Measurements from ENCODE around the gene MAPK11.

The MAPK11 gene

DNA sequence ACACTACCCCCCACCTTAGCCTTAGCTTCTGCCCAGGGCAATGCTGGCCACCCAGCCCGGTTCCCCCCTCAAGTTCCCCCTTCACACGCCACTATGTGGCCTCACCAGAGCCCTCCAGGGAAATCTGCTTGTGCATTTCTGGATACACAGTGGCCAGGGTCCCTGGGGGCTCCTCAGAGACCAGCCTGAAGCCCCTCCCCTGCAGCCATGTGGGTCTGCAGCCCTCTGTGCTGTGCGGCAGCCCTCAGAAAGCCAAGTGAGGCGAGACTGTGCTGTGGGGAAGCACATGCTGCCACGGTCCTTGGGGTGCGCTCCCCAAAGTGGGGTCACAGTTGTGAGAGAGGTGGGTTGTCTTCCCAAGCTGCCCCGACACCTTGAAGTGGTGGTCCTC, 39.4 kb upstream of the MAPK11 start:
- H4K20me1 ChIP-seq (ENCODE audit: insufficient read depth, low read length, poor library complexity, severe bottlenecking) = peaks cover 7% of the 10 kb centered on the region
- 0 out of 2 replicates have a peak, but pooled peaks cover 5% of the 10 kb centered on the region for H3F3A ChIP-seq (ENCODE audit: low read depth)
- H3K9me2 ChIP-seq (replicated peaks; ENCODE audit: low read depth, low read length) = no peaks in the 10 kb centered on the region
- H3K79me2 ChIP-seq (ENCODE audit: insufficient read depth, low read length) = peaks cover 26% of the 10 kb centered on the region
- H3K36me3 ChIP-seq (ENCODE audit: insufficient read depth, low read length) = no peaks in the 10 kb centered on the region
- H3K4me3 ChIP-seq (ENCODE audit: low read length, poor library complexity, severe bottlenecking) = no peak overlapping the region
- H3K4me2 ChIP-seq (ENCODE audit: low read depth, low read length, poor library complexity, severe bottlenecking) = peak overlapping the region; percentile 67
- no peak overlapping the region for H2AFZ ChIP-seq (ENCODE audit: low read length)
- H3K27me3 ChIP-seq (ENCODE audit: insufficient read depth, low read length, poor library complexity, severe bottlenecking) = no peaks in the 10 kb centered on the region
- H3K9ac ChIP-seq (ENCODE audit: low read depth, low read length, poor library complexity, severe bottlenecking) = peak overlapping the region; percentile 34
- TF ChIP-seq, protein P1, sequence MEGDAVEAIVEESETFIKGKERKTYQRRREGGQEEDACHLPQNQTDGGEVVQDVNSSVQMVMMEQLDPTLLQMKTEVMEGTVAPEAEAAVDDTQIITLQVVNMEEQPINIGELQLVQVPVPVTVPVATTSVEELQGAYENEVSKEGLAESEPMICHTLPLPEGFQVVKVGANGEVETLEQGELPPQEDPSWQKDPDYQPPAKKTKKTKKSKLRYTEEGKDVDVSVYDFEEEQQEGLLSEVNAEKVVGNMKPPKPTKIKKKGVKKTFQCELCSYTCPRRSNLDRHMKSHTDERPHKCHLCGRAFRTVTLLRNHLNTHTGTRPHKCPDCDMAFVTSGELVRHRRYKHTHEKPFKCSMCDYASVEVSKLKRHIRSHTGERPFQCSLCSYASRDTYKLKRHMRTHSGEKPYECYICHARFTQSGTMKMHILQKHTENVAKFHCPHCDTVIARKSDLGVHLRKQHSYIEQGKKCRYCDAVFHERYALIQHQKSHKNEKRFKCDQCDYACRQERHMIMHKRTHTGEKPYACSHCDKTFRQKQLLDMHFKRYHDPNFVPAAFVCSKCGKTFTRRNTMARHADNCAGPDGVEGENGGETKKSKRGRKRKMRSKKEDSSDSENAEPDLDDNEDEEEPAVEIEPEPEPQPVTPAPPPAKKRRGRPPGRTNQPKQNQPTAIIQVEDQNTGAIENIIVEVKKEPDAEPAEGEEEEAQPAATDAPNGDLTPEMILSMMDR (conservative IDR thresholded peaks at IDR 0.05; ENCODE audit: low read length) = no peak
- TF ChIP-seq EZH2phosphoT487 (IDR thresholded peaks at IDR 0.05; ENCODE audit: borderline replicate concordance) = no peak
- H3K4me1 ChIP-seq (ENCODE audit: insufficient read depth, low read length, poor library complexity, severe bottlenecking) = peaks cover 64% of the 10 kb centered on the region
- no peaks in the 10 kb centered on the region for H3K9me3 ChIP-seq (ENCODE audit: insufficient read depth, low read depth, low read length)

DNA sequence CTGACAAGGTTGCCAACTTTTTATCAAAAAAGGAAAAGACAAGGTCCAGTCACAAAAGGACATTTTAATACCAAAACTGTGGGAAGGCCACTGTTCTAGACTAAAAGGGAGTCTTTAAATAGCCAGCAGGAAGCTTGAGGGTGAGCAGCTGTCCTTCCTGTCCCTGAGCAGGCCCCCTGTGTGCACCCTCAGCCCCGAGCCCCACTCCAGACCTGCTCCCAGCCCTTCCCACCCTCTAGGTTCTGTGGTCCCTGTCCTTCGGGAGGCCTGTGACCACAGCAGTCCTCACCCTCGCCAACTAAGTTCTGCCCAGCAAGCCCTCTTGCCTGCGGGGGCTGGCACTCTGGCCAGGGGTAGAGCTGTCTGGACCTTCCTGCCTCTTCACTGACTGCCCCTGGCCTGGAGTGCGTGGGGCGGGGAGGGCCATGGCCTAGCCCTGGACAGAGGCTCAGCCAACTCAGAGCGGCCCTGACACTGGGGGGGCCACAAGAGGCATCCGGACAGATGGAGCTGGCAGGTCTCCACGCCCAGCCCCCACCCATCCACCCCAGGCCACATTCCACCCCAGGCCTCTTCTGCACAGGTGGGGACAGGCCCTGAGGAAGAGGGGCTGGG, 38.9 kb upstream of the MAPK11 start:
- peaks cover 67% of the 10 kb centered on the region for H3K4me1 ChIP-seq (ENCODE audit: insufficient read depth, low read length, poor library complexity, severe bottlenecking)

DNA sequence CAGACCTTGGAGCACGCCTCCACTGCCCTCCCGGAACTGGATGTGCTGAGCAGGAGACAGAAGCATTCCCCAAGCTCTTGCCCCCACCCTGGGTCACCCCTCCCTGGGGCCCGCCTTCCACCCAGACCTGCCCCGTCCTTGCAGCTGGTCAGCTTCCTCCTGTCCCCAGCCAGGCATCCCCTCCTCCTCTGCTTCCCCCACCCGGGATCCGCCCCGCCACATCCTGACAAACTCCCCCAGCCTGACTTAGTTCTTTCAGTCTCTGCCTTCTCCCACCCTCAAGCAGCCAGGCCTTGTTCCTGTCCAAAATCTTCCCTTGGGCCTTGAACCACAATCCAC, 38.4 kb upstream of the MAPK11 start:
- no peak overlapping the region for H2AFZ ChIP-seq (ENCODE audit: low read length)
- peak overlapping the region; percentile 34 for H3K9ac ChIP-seq (ENCODE audit: low read depth, low read length, poor library complexity, severe bottlenecking)
- H3K9me2 ChIP-seq (replicated peaks; ENCODE audit: low read depth, low read length) = no peaks in the 10 kb centered on the region
- H3F3A ChIP-seq (ENCODE audit: low read depth) = 0 out of 2 replicates have a peak, but pooled peaks cover 5% of the 10 kb centered on the region
- H3K4me1 ChIP-seq (ENCODE audit: insufficient read depth, low read length, poor library complexity, severe bottlenecking) = peaks cover 67% of the 10 kb centered on the region
- peak overlapping the region; percentile 31 for H3K4me3 ChIP-seq (ENCODE audit: low read length, poor library complexity, severe bottlenecking)
- no peaks in the 10 kb centered on the region for H3K36me3 ChIP-seq (ENCODE audit: insufficient read depth, low read length)
- H3K27me3 ChIP-seq (ENCODE audit: insufficient read depth, low read length, poor library complexity, severe bottlenecking) = no peaks in the 10 kb centered on the region
- TF ChIP-seq, protein P1 (conservative IDR thresholded peaks at IDR 0.05; ENCODE audit: low read length) = no peak
- TF ChIP-seq EZH2phosphoT487 (IDR thresholded peaks at IDR 0.05; ENCODE audit: borderline replicate concordance) = no peak
- peaks cover 34% of the 10 kb centered on the region for H3K79me2 ChIP-seq (ENCODE audit: insufficient read depth, low read length)
- H3K9me3 ChIP-seq (ENCODE audit: insufficient read depth, low read depth, low read length) = no peaks in the 10 kb centered on the region
- peak overlapping the region; percentile 67 for H3K4me2 ChIP-seq (ENCODE audit: low read depth, low read length, poor library complexity, severe bottlenecking)
- H4K20me1 ChIP-seq (ENCODE audit: insufficient read depth, low read length, poor library complexity, severe bottlenecking) = peaks cover 9% of the 10 kb centered on the region

More for the DNA sequence above, 38.9 kb upstream of the MAPK11 start:
- Histone ChIP-seq H3K27me3 (ENCODE audit: insufficient read depth, low read length, poor library complexity, severe bottlenecking) (no peaks in the 10 kb centered on the region), H3K4me3 (ENCODE audit: low read length, poor library complexity, severe bottlenecking) (peak overlapping the region; percentile 31), H3K9ac (ENCODE audit: low read depth, low read length, poor library complexity, severe bottlenecking) (peak overlapping the region; percentile 34), H3K79me2 (ENCODE audit: insufficient read depth, low read length) (peaks cover 28% of the 10 kb centered on the region), H4K20me1 (ENCODE audit: insufficient read depth, low read length, poor library complexity, severe bottlenecking) (peaks cover 7% of the 10 kb centered on the region), H3F3A (ENCODE audit: low read depth) (0 out of 2 replicates have a peak, but pooled peaks cover 5% of the 10 kb centered on the region), H3K4me2 (ENCODE audit: low read depth, low read length, poor library complexity, severe bottlenecking) (peak overlapping the region; percentile 67), H3K36me3 (ENCODE audit: insufficient read depth, low read length) (no peaks in the 10 kb centered on the region), H3K9me3 (ENCODE audit: insufficient read depth, low read depth, low read length) (no peaks in the 10 kb centered on the region), H2AFZ (ENCODE audit: low read length) (no peak overlapping the region), H3K9me2 (replicated peaks; ENCODE audit: low read depth, low read length) (no peaks in the 10 kb centered on the region)
- no peak for TF ChIP-seq EZH2phosphoT487 (IDR thresholded peaks at IDR 0.05; ENCODE audit: borderline replicate concordance)
- TF ChIP-seq, protein P1 (conservative IDR thresholded peaks at IDR 0.05; ENCODE audit: low read length) = no peak
